Mesothelial cell of epicardium (in vitro differentiated cells): Measurements from ENCODE around the gene OR1J1. TPM values are rescaled to one million over a fixed set of nuclear protein-coding genes. Genes with fewer than 3 reads are reported as not detected.

ENCODE experiments used
- DNase-seq, 2 experiments: peaks; one replicate each; pipeline ENCODE4 v3.0.0; 2021; ENCODE audit warnings: low spot score in 2 of 2; ENCODE audit not compliant: unreplicated experiment in 2 of 2
- H3K27ac Mint-ChIP-seq: 2 replicates; pipeline ENCODE4 v1.8.0; 2021; ENCODE audit warnings: mixed read lengths
- H3K27me3 Mint-ChIP-seq: 2 replicates; pipeline ENCODE4 v1.8.0; 2021; ENCODE audit warnings: low read depth, mixed read lengths
- H3K36me3 Mint-ChIP-seq: 2 replicates; pipeline ENCODE4 v1.8.0; 2021; ENCODE audit warnings: mixed read lengths
- H3K4me1 Mint-ChIP-seq: 2 replicates; pipeline ENCODE4 v1.8.0; 2021; ENCODE audit warnings: mixed read lengths
- H3K4me3 Mint-ChIP-seq: 2 replicates; pipeline ENCODE4 v1.8.0; 2021; ENCODE audit warnings: mild to moderate bottlenecking, moderate library complexity, mixed read lengths
- H3K9me3 Mint-ChIP-seq: 2 replicates; pipeline ENCODE4 v1.8.0; 2021; ENCODE audit warnings: mixed read lengths
- CTCF ChIP-seq: fragments of 200-600 bp; sonication (generic); IDR thresholded peaks from one replicate; pipeline ENCODE4 v1.5.0; 2021; ENCODE audit warnings: antibody characterized with exemption; ENCODE audit not compliant: unreplicated experiment
- total RNA-seq: library from RNA; stranded (reverse); gene quantifications from 3 replicates; pipeline ENCODE4 v1.2.1, GENCODE V29; 2021

The OR1J1 gene
- total RNA-seq, 1 donor from 2014 or later: not detected

- no peak overlapping the region for H3K27ac Mint-ChIP-seq
- H3K4me3 Mint-ChIP-seq: no peak overlapping the region
- peaks cover 2% of the 10 kb centered on the region for H3K4me1 Mint-ChIP-seq
- H3K27me3 Mint-ChIP-seq: peaks cover 14% of the 10 kb centered on the region
- no peaks in the 10 kb centered on the region for H3K36me3 Mint-ChIP-seq
- no peak for TF ChIP-seq CTCF
- DNase-seq: no peak
- peaks cover 11% of the 10 kb centered on the region for H3K9me3 Mint-ChIP-seq
These were observed 13.7 kb downstream of the OR1J1 start for GRCh38 chr9:122463828-122464632.

DNA sequence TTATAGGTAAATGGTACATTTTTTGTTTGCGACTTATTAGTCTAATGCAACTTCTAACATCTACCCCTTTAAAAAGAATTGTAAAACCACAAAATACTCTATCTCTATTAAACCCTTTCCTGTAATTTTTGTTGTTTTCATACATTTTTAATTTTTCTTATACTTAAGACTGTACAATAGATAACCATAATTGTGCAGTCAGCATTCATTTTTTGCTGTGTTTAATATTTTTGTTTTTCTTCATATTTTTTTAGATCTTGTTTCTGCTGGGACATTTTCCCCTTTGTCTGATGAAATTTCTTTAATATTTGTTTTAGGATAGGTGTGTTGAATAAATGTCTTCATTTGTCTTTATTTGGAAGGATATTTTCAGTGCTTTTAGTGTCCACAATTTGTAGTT lies 19.9 kb downstream of the OR1J1 start:
- no peak for DNase-seq
- Mint-ChIP-seq H3K9me3 (peaks cover 35% of the 10 kb centered on the region), H3K27me3 (no peaks in the 10 kb centered on the region), H3K36me3 (no peaks in the 10 kb centered on the region), H3K4me3 (no peak overlapping the region), H3K4me1 (no peaks in the 10 kb centered on the region), H3K27ac (no peak overlapping the region)
- no peak for TF ChIP-seq CTCF

DNA sequence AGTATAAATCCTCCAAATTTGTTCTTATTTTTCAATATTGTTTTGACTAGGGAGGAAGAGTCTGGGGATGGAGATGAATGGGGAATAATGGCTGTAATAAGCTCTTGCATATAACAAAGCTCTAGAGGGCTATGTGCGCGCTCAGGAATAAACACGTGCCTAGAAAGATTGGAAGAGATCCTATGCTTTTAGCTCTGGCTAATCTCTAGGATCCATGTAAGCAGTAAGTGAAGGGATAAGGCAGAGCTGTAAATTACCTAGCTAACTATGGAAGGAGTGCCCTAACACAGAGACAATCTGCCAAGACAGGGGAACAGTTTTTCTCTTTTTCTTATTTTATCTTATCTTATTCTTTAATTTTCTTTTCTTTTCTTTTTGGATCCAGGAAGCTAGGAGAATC lies 21.6 kb downstream of the OR1J1 start:
- H3K4me1 Mint-ChIP-seq: no peaks in the 10 kb centered on the region
- H3K9me3 Mint-ChIP-seq: peaks cover 31% of the 10 kb centered on the region
- no peaks in the 10 kb centered on the region for H3K27me3 Mint-ChIP-seq
- TF ChIP-seq CTCF: no peak
- no peak overlapping the region for H3K27ac Mint-ChIP-seq
- no peak overlapping the region for H3K4me3 Mint-ChIP-seq
- no peaks in the 10 kb centered on the region for H3K36me3 Mint-ChIP-seq
- no peak for DNase-seq

DNA sequence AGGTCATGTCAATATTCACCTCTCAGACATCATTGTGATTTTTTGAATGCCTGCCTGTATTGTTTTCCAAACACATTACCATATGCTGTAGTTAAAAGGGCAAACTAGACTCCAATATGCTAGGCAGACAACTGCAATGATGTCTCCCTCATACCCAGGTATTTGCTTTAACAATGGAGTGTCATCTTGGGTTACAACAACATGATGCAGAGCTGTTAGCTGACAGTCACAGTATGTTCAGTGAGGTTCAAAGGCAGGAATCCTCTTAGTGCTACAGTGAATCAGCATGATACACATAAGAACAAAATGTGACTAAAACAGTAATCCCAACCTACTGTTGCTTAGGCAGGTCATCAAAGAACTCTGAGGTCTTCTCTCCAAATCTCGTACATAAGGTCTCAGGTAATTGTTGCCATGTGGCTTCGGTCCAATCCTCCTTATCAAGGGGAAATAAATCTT lies 24.0 kb downstream of the OR1J1 start:
- no peak for DNase-seq
- no peak for TF ChIP-seq CTCF
- Mint-ChIP-seq H3K27me3 (no peaks in the 10 kb centered on the region), H3K4me3 (no peak overlapping the region), H3K4me1 (no peaks in the 10 kb centered on the region), H3K27ac (no peak overlapping the region), H3K36me3 (no peaks in the 10 kb centered on the region), H3K9me3 (peaks cover 22% of the 10 kb centered on the region)

- no peaks in the 10 kb centered on the region for H3K4me1 Mint-ChIP-seq
- no peak for DNase-seq
- no peaks in the 10 kb centered on the region for H3K36me3 Mint-ChIP-seq
- no peak overlapping the region for H3K4me3 Mint-ChIP-seq
- H3K9me3 Mint-ChIP-seq: peaks cover 55% of the 10 kb centered on the region
- H3K27ac Mint-ChIP-seq: no peak overlapping the region
- peaks cover 2% of the 10 kb centered on the region for H3K27me3 Mint-ChIP-seq
- no peak for TF ChIP-seq CTCF
These were observed 30.8 kb downstream of the OR1J1 start for GRCh38 chr9:122446819-122447484.
